Fibroblast of lung (primary cell): Measurements from ENCODE around the gene TUNAR.

Experiments used
- CTCF ChIP-seq, 2 donors: IDR thresholded peaks in 1 of 2; conservative IDR thresholded peaks in 1 of 2; 1 replicate in 1 of 2; 2 replicates in 1 of 2; pipeline ENCODE4 v1.5.1; 2011 to 2012; ENCODE audit warnings: low read length in 2 of 2, control low read depth in 1 of 2, inconsistent platforms in 1 of 2, low read depth in 1 of 2, mild to moderate bottlenecking in 1 of 2
- EZH2 ChIP-seq: IDR thresholded peaks from 2 replicates; pipeline ENCODE4 v1.5.1; 2012; ENCODE audit warnings: low read length, control low read depth, mild to moderate bottlenecking; ENCODE audit errors: missing control alignments

- TF ChIP-seq CTCF (conservative IDR thresholded peaks at IDR 0.05 in 1 of 2, IDR thresholded peaks at IDR 0.05 in 1 of 2; ENCODE audit: low read depth in 1 of 2, low read length in 2 of 2): no peak
- TF ChIP-seq EZH2: no peak
These were observed 80.2 kb downstream of the TUNAR start for GRCh38 chr14:95956601-95957460.
